B cell (primary cell): ENCODE measurements around the gene KCND1. TPM values are rescaled to one million over a fixed set of nuclear protein-coding genes. Genes with fewer than 3 reads are reported as not detected.

Source experiments
- ATAC-seq: fragments of 200-7000 bp; cut with Tn5 transposase; one replicate; pipeline ENCODE4 v1.10.0; 2021; ENCODE audit warnings: low read depth, mild to moderate bottlenecking, moderate number of reproducible peaks, moderate library complexity
- CTCF ChIA-PET: fragments of 350-600 bp; sonication (Branson Sonifier 250); formaldehyde crosslinking; loops from one replicate; lab custom pipeline; 2021; ENCODE audit warnings: antibody characterized with exemption, inconsistent platforms; lab: Charles Lee
- POLR2A ChIA-PET: fragments of 350-600 bp; sonication (Branson Sonifier 250); formaldehyde crosslinking; loops from one replicate; lab custom pipeline; 2021; ENCODE audit warnings: antibody characterized with exemption; lab: Charles Lee
- DNase-seq: peaks from one replicate; pipeline ENCODE4 v3.0.0; 2013
- H2AFZ ChIP-seq: 2 replicates; pipeline ENCODE4 v1.6.1; 2012; ENCODE audit warnings: mild to moderate bottlenecking, low read depth, low read length; ENCODE audit not compliant: insufficient read depth, poor library complexity, severe bottlenecking
- H3K27ac ChIP-seq, 2 donors: 1 replicate in 1 of 2; 2 replicates in 1 of 2; pipeline ENCODE4 v1.5.1; 2012 to 2013; ENCODE audit warnings: low read length in 2 of 2, mild to moderate bottlenecking in 2 of 2, moderate library complexity in 1 of 2
- H3K27me3 ChIP-seq, 4 experiments: fragments of 200-600 bp in 1 of 4; sonication (generic) in 1 of 4; replicated peaks in 1 of 4; 1 replicate in 2 of 4; 2 replicates in 2 of 4; pipeline versions ENCODE4 v1.6.1 to v1.7.0; 2013 to 2016; ENCODE audit warnings: low read length in 3 of 4, mild to moderate bottlenecking in 2 of 4, mixed read lengths in 1 of 4, moderate library complexity in 1 of 4; ENCODE audit not compliant: insufficient read depth in 4 of 4, control insufficient read depth in 3 of 4; ENCODE audit errors: control extremely low read depth in 1 of 4
- H3K36me3 ChIP-seq, 2 experiments: replicated peaks in 1 of 2; 1 replicate in 1 of 2; 2 replicates in 1 of 2; pipeline versions ENCODE4 v1.6.1 to v1.7.1; 2013; ENCODE audit warnings: low read length in 1 of 2; ENCODE audit not compliant: insufficient read depth in 2 of 2, control insufficient read depth in 1 of 2; ENCODE audit errors: control extremely low read depth in 1 of 2, extremely low read depth in 1 of 2
- H3K4me1 ChIP-seq, 2 donors: fragments of 200-600 bp in 1 of 2; sonication (generic) in 1 of 2; 1 replicate in 1 of 2; 2 replicates in 1 of 2; pipeline versions ENCODE4 v1.5.1 to v1.6.1; 2013 to 2017; ENCODE audit warnings: low read length in 2 of 2; ENCODE audit not compliant: control insufficient read depth in 2 of 2, insufficient read depth in 2 of 2
- H3K4me2 ChIP-seq: replicated peaks from 2 replicates; pipeline ENCODE3; 2012; ENCODE audit warnings: mild to moderate bottlenecking, low read depth, low read length; ENCODE audit not compliant: poor library complexity, severe bottlenecking
- H3K4me3 ChIP-seq, 5 experiments: fragments of 200-600 bp in 1 of 5; sonication (generic) in 1 of 5; 1 replicate in 3 of 5; 2 replicates in 2 of 5; pipeline versions ENCODE4 v1.5.1 to v1.7.0; 2011 to 2016; ENCODE audit warnings: low read length in 4 of 5, mild to moderate bottlenecking in 4 of 5, low read depth in 2 of 5, control low read depth in 1 of 5, moderate library complexity in 1 of 5; ENCODE audit not compliant: insufficient read depth in 1 of 5; ENCODE audit errors: control extremely low read depth in 1 of 5, extremely low read depth in 1 of 5
- H3K79me2 ChIP-seq: fragments of 200-600 bp; sonication (generic); one replicate; pipeline ENCODE4 v1.6.0; 2016; ENCODE audit warnings: low read length; ENCODE audit not compliant: control insufficient read depth, insufficient read depth
- H3K9ac ChIP-seq: fragments of 200-600 bp; sonication (generic); 2 replicates; pipeline ENCODE4 v1.6.1; 2017; ENCODE audit warnings: mild to moderate bottlenecking, low read length, moderate library complexity
- H3K9me3 ChIP-seq, 3 donors: one replicate each; pipeline versions ENCODE4 v1.6.1 to v1.7.1; 2013; ENCODE audit warnings: low read length in 2 of 3; ENCODE audit not compliant: control insufficient read depth in 2 of 3, insufficient read depth in 1 of 3; ENCODE audit errors: control extremely low read depth in 1 of 3
- H4K20me1 ChIP-seq: 2 replicates; pipeline ENCODE4 v1.6.0; 2012; ENCODE audit warnings: mild to moderate bottlenecking, low read length; ENCODE audit not compliant: insufficient read depth, control insufficient read depth, poor library complexity, severe bottlenecking
- H3K27ac Mint-ChIP-seq: one replicate; pipeline ENCODE4 v1.8.0; 2021; ENCODE audit warnings: mixed read lengths
- H3K27me3 Mint-ChIP-seq: one replicate; pipeline ENCODE4 v1.8.0; 2021; ENCODE audit warnings: mixed read lengths
- H3K4me1 Mint-ChIP-seq: one replicate; pipeline ENCODE4 v1.8.0; 2021; ENCODE audit warnings: mixed read lengths
- H3K4me3 Mint-ChIP-seq: one replicate; pipeline ENCODE4 v1.8.0; 2021; ENCODE audit warnings: mixed read lengths
- H3K9me3 Mint-ChIP-seq: one replicate; pipeline ENCODE4 v1.8.0; 2022; ENCODE audit warnings: mixed read lengths; ENCODE audit not compliant: insufficient read depth
- EZH2 ChIP-seq: IDR thresholded peaks from 2 replicates; pipeline ENCODE4 v1.6.1; 2012; ENCODE audit warnings: borderline replicate concordance, low read depth, mild to moderate bottlenecking, moderate library complexity, low read length; ENCODE audit not compliant: insufficient read depth, poor library complexity, severe bottlenecking
- WGBS: methylation state at CpG from one replicate; pipeline ENCODE4 v1.1.5; 2013; ENCODE audit warnings: missing lambda C conversion rate; ENCODE audit not compliant: insufficient coverage; 5-methylcytosine and 5-hydroxymethylcytosine counted together
- intact Hi-C: fragments of 100-400 bp; cut with micrococcal nuclease; formaldehyde crosslinking; loops from one replicate; pipeline ENCODE4 v1.10.0; 2022
- polyA plus RNA-seq: library from polyadenylated mRNA; depleted of rRNA; stranded (reverse); fragments of >200 nt; gene quantifications from 2 replicates; pipeline ENCODE4 v1.2.3, GENCODE V29; 2012
- total RNA-seq, 2 donors: library from RNA; stranded (reverse); fragments of 120-200 nt in 1 of 2; gene quantifications; 1 replicate in 1 of 2; 2 replicates in 1 of 2; pipeline versions ENCODE4 v1.2.3 to v1.2.4, GENCODE V29; 2013 to 2022
- TF ChIP-seq, protein P1 (sequence below): fragments of 200-600 bp; IDR thresholded peaks from one replicate; pipeline ENCODE4 v1.8.0; 2022; ENCODE audit warnings: antibody characterized with exemption, mild to moderate bottlenecking

The KCND1 gene
- total and polyA plus RNA-seq, 2 donors (not counting 1 experiment from before 2014, with no cell fraction given) = 2.2 to 2.3 TPM

DNA sequence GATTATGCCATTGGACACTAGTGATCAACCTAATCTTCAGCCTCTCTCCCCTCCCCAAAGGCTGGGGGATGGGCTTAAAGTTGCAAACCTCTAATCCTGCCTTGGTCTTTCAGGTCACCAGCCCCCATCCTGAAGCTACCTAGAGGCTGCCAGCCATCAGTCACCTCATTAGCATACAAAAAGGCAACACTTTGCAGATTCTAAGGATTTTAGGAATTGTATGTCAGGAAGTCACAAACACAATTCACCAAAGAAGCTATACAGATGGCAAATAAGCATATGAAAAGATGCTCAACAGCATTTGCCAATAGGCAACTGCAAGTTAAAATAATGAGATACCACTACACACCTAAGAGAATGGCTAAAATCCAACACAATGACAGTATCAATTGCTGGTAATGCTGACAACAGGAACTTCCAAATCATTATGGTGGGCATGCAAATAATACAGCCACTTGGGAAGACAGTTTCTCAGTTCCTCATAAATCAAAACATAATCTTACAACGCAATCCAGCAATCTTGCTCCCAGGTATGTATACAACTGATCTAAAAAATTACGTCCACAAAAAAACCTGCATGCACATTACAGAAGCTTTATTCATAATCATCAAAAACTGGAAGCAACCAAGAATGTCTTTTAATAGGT lies 43.8 kb downstream of the KCND1 start:
- H3K27me3 ChIP-seq = no peaks in the 10 kb centered on the region
- POLR2A ChIA-PET = interaction anchor here (0.6 to 2.4 kb wide), 4 partner anchors 9 to 28 kb away, joined by 3 to 12 read pairs (median 6); no protein-coding TSS in a partner anchor
- peak; percentile 47 for ATAC-seq
- no peaks in the 10 kb centered on the region for H4K20me1 ChIP-seq
- peaks cover 51% of the 10 kb centered on the region for H3K79me2 ChIP-seq
- TF ChIP-seq, protein P1, sequence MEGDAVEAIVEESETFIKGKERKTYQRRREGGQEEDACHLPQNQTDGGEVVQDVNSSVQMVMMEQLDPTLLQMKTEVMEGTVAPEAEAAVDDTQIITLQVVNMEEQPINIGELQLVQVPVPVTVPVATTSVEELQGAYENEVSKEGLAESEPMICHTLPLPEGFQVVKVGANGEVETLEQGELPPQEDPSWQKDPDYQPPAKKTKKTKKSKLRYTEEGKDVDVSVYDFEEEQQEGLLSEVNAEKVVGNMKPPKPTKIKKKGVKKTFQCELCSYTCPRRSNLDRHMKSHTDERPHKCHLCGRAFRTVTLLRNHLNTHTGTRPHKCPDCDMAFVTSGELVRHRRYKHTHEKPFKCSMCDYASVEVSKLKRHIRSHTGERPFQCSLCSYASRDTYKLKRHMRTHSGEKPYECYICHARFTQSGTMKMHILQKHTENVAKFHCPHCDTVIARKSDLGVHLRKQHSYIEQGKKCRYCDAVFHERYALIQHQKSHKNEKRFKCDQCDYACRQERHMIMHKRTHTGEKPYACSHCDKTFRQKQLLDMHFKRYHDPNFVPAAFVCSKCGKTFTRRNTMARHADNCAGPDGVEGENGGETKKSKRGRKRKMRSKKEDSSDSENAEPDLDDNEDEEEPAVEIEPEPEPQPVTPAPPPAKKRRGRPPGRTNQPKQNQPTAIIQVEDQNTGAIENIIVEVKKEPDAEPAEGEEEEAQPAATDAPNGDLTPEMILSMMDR = no peak
- TF ChIP-seq EZH2 = no peak
- DNase-seq = peak; percentile 26
- H3K4me1 Mint-ChIP-seq = peaks cover 37% of the 10 kb centered on the region
- WGBS = no CpG with 5 or more reads among the region's 2 CpGs
- no peak overlapping the region for H2AFZ ChIP-seq
- H3K4me3 Mint-ChIP-seq = peak overlapping the region; percentile 59
- no peaks in the 10 kb centered on the region for H3K9me3 ChIP-seq
- peak overlapping the region in 1 of 2 donors; percentile 17 for H3K27ac ChIP-seq
- H3K36me3 ChIP-seq = peaks cover 0 to 35% of the 10 kb centered on the region in 2 experiments
- H3K9ac ChIP-seq = peak overlapping the region; percentile 26
- no peaks in the 10 kb centered on the region for H3K27me3 Mint-ChIP-seq
- H3K4me3 ChIP-seq = peak overlapping the region in 1 of 5 experiments; percentile 22
- H3K4me2 ChIP-seq = peak overlapping the region; percentile 64
- peaks cover 29 to 35% of the 10 kb centered on the region in 2 donors for H3K4me1 ChIP-seq
- H3K9me3 Mint-ChIP-seq = no peaks in the 10 kb centered on the region
- intact Hi-C loops = loop anchor here (1.0 kb wide), 1 partner anchor 9 kb away; the partner anchor contains the start of gene PIM2
- CTCF ChIA-PET = interaction anchor here (0.8 to 2.1 kb wide), 2 partner anchors 10 to 12 kb away, joined by 3 to 9 read pairs; no protein-coding TSS in a partner anchor
- peak overlapping the region; percentile 74 for H3K27ac Mint-ChIP-seq

DNA sequence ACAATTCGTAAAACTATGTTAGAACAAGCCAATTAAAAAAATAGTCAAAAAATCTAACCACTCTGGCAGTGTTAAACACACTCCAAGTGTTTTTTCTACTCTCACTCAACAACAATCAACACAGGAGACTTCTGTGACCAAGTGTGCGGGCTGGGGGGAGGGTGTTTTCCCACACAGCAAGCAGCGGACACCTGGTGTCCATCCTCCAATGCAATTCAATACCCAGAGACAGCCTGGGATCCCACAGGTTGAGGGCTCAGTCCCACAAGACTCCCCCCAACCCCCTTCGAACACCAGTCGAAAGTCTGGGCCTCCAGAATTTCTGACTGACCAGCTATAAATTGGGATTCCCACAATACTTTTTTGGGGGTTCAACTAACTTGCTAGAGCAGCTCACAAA lies 44.5 kb downstream of the KCND1 start:
- TF ChIP-seq EZH2 = no peak
- TF ChIP-seq, protein P1 = no peak
- Histone ChIP-seq H3K4me3 (no peak overlapping the region), H3K27ac (no peak overlapping the region), H3K27me3 (no peaks in the 10 kb centered on the region), H3K9me3 (no peaks in the 10 kb centered on the region), H3K4me1 (peaks cover 28 to 31% of the 10 kb centered on the region in 2 donors), H3K9ac (no peak overlapping the region), H3K4me2 (peak overlapping the region; percentile 64), H3K36me3 (peaks cover 0 to 38% of the 10 kb centered on the region in 2 experiments), H2AFZ (no peak overlapping the region), H3K79me2 (peaks cover 54% of the 10 kb centered on the region), H4K20me1 (no peaks in the 10 kb centered on the region)
- Mint-ChIP-seq H3K27ac (no peak overlapping the region), H3K9me3 (no peaks in the 10 kb centered on the region), H3K4me1 (peaks cover 36% of the 10 kb centered on the region), H3K27me3 (no peaks in the 10 kb centered on the region), H3K4me3 (no peak overlapping the region)
- intact Hi-C loops = no loop called here
- POLR2A ChIA-PET = interaction anchor here (0.5 to 2.4 kb wide), 4 partner anchors 10 to 20 kb away, joined by 3 to 12 read pairs (median 5); no protein-coding TSS in a partner anchor
- no CpG with 5 or more reads among the region's 5 CpGs for WGBS
- ATAC-seq (no peak), DNase-seq (no peak)
- CTCF ChIA-PET = interaction anchor here (0.8 to 2.1 kb wide), 2 partner anchors 10 to 13 kb away, joined by 3 to 9 read pairs; no protein-coding TSS in a partner anchor
